HepG2 (cell line): Measurements from ENCODE around the gene TTLL1. TPM values are rescaled to one million over a fixed set of nuclear protein-coding genes. Genes with fewer than 3 reads are reported as not detected.
A peak's percentile ranks its signal among the peaks of the same experiment; 100 is the strongest.

Source experiments
- DZIP1 ChIP-seq: sonication (generic); formaldehyde crosslinking; IDR thresholded peaks from 2 replicates; pipeline ENCODE4 v1.5.0; 2020; ENCODE audit warnings: mild to moderate bottlenecking, missing genetic modification reagents
- EP300 ChIP-seq, 3 experiments: sonication (generic) in 1 of 3; formaldehyde crosslinking in 1 of 3; IDR thresholded peaks; 2 replicates each; pipeline versions ENCODE4 v1.5.1 to v1.6.1; 2011 to 2020; ENCODE audit warnings: low read depth in 2 of 3, low read length in 2 of 3, borderline replicate concordance in 1 of 3, improper control_type of control experiment in 1 of 3, mild to moderate bottlenecking in 1 of 3, missing genetic modification reagents in 1 of 3, moderate library complexity in 1 of 3
- GABPA ChIP-seq, 2 experiments: IDR thresholded peaks; 2 replicates each; pipeline ENCODE4 v1.6.1; 2011 to 2016; ENCODE audit warnings: low read depth in 2 of 2, low read length in 1 of 2, missing biosample characterization in 1 of 2, missing genetic modification characterization in 1 of 2
- KAT8 ChIP-seq: IDR thresholded peaks from 2 replicates; pipeline ENCODE4 v1.6.1; 2016; ENCODE audit warnings: missing genetic modification reagents, missing compliant biosample characterization
- KLF16 ChIP-seq, 2 experiments: sonication (generic) in 1 of 2; formaldehyde crosslinking in 1 of 2; IDR thresholded peaks; 2 replicates each; pipeline versions ENCODE4 v1.6.1 to v1.8.0; 2016 to 2023; ENCODE audit warnings: missing genetic modification reagents in 2 of 2, missing compliant biosample characterization in 1 of 2
- MTA1 ChIP-seq: sonication (generic); formaldehyde crosslinking; IDR thresholded peaks from 2 replicates; pipeline ENCODE4 v1.4.0; 2020; ENCODE audit warnings: missing genetic modification reagents, mild to moderate bottlenecking, borderline replicate concordance
- SALL1 ChIP-seq: sonication (generic); formaldehyde crosslinking; IDR thresholded peaks from 2 replicates; pipeline ENCODE4 v1.8.0; 2022; ENCODE audit warnings: mild to moderate bottlenecking, missing genetic modification reagents
- SP4 ChIP-seq: sonication (generic); formaldehyde crosslinking; IDR thresholded peaks from 2 replicates; pipeline ENCODE4 v1.8.1; 2023; ENCODE audit warnings: mild to moderate bottlenecking, missing genetic modification reagents
- TFDP1 ChIP-seq: IDR thresholded peaks from 2 replicates; pipeline ENCODE4 v1.6.1; 2016; ENCODE audit warnings: missing compliant biosample characterization, missing genetic modification reagents, borderline replicate concordance
- TOPORS ChIP-seq: sonication (generic); formaldehyde crosslinking; IDR thresholded peaks from 2 replicates; pipeline ENCODE4 v1.8.0; 2023; ENCODE audit warnings: mild to moderate bottlenecking, missing genetic modification reagents
- ZBTB38 ChIP-seq: sonication (generic); formaldehyde crosslinking; IDR thresholded peaks from 2 replicates; pipeline ENCODE4 v1.5.1; 2020; ENCODE audit warnings: mild to moderate bottlenecking, missing genetic modification reagents
- ZIK1 ChIP-seq: sonication (generic); formaldehyde crosslinking; IDR thresholded peaks from 2 replicates; pipeline ENCODE4 v1.5.0; 2020; ENCODE audit warnings: mild to moderate bottlenecking, low read depth, missing genetic modification reagents, borderline replicate concordance
- ZKSCAN8 ChIP-seq: IDR thresholded peaks from 2 replicates; pipeline ENCODE4 v1.6.1; 2016; ENCODE audit warnings: borderline replicate concordance, missing genetic modification reagents, missing compliant biosample characterization
- ZNF317 ChIP-seq: sonication (generic); formaldehyde crosslinking; IDR thresholded peaks from 2 replicates; pipeline ENCODE4 v1.5.0; 2020; ENCODE audit warnings: mild to moderate bottlenecking, missing genetic modification reagents
- ZNF430 ChIP-seq: sonication (generic); formaldehyde crosslinking; IDR thresholded peaks from 2 replicates; pipeline ENCODE4 v1.9.0; 2021; ENCODE audit warnings: mild to moderate bottlenecking, missing genetic modification reagents
- ZNF788 ChIP-seq: sonication (generic); formaldehyde crosslinking; IDR thresholded peaks from 2 replicates; pipeline ENCODE4 v1.5.0; 2020; ENCODE audit warnings: mild to moderate bottlenecking, missing genetic modification reagents, borderline replicate concordance
- polyA plus RNA-seq, 8 experiments: library from polyadenylated mRNA; depleted of rRNA in 3 of 8; stranded (reverse) in 7 of 8; unstranded in 1 of 8; fragments of >200 nt; fragmentation: Illumina TruSeq in 4 of 8; extraction: Trizol in 4 of 8; gene quantifications; 2 replicates each; pipeline versions ENCODE4 v1.2.1 to v1.2.3, GENCODE V29; 2011 to 2016; ENCODE audit warnings: low read depth in 4 of 8, missing spikeins in 1 of 8, mixed read lengths in 1 of 8; ENCODE audit not compliant: insufficient read depth in 1 of 8
- total RNA-seq, 5 experiments: library from RNA; depleted of rRNA; stranded (reverse); fragments of >200 nt; fragmentation: Illumina TruSeq; extraction: Trizol; gene quantifications; 2 replicates each; pipeline ENCODE4 v1.2.3, GENCODE V29; 2016; ENCODE audit warnings: low read depth in 1 of 5
- TF ChIP-seq, protein P1 (sequence below): sonication (generic); formaldehyde crosslinking; IDR thresholded peaks from 2 replicates; pipeline ENCODE4 v1.4.0; 2020; ENCODE audit warnings: missing genetic modification reagents, borderline replicate concordance
- TF ChIP-seq, protein P2 (sequence below): sonication (generic); formaldehyde crosslinking; IDR thresholded peaks from 2 replicates; pipeline ENCODE4 v1.4.0; 2020; ENCODE audit warnings: missing genetic modification reagents

The TTLL1 gene
- total and polyA plus RNA-seq, 2 of the 13 experiments (the other 11 are each of a cell fraction or from before 2014, with no cell fraction given): 1.6 to 5.3 TPM

DNA sequence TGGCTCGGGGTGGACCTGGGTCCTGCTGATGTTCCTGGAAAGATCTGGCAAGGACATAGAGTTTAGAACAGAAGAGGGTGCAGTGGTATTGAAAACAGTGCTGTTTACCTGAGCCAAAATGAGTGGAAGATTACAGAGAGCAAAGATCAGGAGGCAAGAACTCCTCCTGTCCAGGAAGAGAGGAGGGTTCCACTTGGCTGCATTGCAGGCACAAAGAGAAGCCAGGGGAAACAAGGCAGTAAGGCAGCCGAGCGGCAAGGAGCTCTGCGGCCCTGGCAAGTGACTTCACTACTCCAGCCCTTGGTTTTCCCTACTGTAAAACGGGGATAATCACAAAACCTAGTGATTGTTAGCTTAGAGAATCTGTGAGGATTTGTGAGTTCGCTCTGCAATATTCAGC is 70.6 kb downstream of the TTLL1 start (continued):
- TF ChIP-seq ZNF430 (CRISPR knock-in tag): no peak
- TF ChIP-seq EP300 (IDR thresholded peaks at IDR 0.05; ENCODE audit: low read depth in 2 of 2, low read length in 2 of 2): peak in 1 of 2 experiments; percentile 87; a peak in 2 of 4 replicates
- TF ChIP-seq EP300 (CRISPR knock-in tag; IDR thresholded peaks at IDR 0.05; ENCODE audit: borderline replicate concordance): no peak
- peak; percentile 27; the same call in 1 of the 2 replicates for TF ChIP-seq TFDP1 (CRISPR knock-in tag)
- no peak for TF ChIP-seq GABPA (IDR thresholded peaks at IDR 0.05; ENCODE audit: low read depth, low read length)
- peak; percentile 55; the same call in 1 of the 2 replicates for TF ChIP-seq GABPA (CRISPR knock-in tag; IDR thresholded peaks at IDR 0.05; ENCODE audit: low read depth)
- TF ChIP-seq, protein P1, sequence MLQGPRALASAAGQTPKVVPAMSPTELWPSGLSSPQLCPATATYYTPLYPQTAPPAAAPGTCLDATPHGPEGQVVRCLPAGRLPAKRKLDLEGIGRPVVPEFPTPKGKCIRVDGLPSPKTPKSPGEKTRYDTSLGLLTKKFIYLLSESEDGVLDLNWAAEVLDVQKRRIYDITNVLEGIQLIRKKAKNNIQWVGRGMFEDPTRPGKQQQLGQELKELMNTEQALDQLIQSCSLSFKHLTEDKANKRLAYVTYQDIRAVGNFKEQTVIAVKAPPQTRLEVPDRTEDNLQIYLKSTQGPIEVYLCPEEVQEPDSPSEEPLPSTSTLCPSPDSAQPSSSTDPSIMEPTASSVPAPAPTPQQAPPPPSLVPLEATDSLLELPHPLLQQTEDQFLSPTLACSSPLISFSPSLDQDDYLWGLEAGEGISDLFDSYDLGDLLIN (CRISPR knock-in tag): no peak
- TF ChIP-seq ZKSCAN8: peak; percentile 88; the same call in 1 of the 2 replicates
- TF ChIP-seq, protein P2, sequence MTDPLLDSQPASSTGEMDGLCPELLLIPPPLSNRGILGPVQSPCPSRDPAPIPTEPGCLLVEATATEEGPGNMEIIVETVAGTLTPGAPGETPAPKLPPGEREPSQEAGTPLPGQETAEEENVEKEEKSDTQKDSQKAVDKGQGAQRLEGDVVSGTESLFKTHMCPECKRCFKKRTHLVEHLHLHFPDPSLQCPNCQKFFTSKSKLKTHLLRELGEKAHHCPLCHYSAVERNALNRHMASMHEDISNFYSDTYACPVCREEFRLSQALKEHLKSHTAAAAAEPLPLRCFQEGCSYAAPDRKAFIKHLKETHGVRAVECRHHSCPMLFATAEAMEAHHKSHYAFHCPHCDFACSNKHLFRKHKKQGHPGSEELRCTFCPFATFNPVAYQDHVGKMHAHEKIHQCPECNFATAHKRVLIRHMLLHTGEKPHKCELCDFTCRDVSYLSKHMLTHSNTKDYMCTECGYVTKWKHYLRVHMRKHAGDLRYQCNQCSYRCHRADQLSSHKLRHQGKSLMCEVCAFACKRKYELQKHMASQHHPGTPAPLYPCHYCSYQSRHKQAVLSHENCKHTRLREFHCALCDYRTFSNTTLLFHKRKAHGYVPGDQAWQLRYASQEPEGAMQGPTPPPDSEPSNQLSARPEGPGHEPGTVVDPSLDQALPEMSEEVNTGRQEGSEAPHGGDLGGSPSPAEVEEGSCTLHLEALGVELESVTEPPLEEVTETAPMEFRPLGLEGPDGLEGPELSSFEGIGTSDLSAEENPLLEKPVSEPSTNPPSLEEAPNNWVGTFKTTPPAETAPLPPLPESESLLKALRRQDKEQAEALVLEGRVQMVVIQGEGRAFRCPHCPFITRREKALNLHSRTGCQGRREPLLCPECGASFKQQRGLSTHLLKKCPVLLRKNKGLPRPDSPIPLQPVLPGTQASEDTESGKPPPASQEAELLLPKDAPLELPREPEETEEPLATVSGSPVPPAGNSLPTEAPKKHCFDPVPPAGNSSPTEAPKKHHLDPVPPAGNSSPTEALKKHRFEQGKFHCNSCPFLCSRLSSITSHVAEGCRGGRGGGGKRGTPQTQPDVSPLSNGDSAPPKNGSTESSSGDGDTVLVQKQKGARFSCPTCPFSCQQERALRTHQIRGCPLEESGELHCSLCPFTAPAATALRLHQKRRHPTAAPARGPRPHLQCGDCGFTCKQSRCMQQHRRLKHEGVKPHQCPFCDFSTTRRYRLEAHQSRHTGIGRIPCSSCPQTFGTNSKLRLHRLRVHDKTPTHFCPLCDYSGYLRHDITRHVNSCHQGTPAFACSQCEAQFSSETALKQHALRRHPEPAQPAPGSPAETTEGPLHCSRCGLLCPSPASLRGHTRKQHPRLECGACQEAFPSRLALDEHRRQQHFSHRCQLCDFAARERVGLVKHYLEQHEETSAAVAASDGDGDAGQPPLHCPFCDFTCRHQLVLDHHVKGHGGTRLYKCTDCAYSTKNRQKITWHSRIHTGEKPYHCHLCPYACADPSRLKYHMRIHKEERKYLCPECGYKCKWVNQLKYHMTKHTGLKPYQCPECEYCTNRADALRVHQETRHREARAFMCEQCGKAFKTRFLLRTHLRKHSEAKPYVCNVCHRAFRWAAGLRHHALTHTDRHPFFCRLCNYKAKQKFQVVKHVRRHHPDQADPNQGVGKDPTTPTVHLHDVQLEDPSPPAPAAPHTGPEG (CRISPR knock-in tag): 0 out of 2 replicates have a peak, but pooled peaks have one; percentile 39
- peak; percentile 54 for TF ChIP-seq SALL1 (CRISPR knock-in tag)
- peak; percentile 58; the same call in 1 of the 2 replicates for TF ChIP-seq MTA1
- TF ChIP-seq DZIP1 (CRISPR knock-in tag): no peak
- TF ChIP-seq ZNF788 (CRISPR knock-in tag): peak; percentile 54; the same call in 1 of the 2 replicates
- TF ChIP-seq ZIK1 (CRISPR knock-in tag): no peak
- peak in 1 of 2 experiments; percentile 74; a peak in 2 of 4 replicates for TF ChIP-seq KLF16 (CRISPR knock-in tag; IDR thresholded peaks at IDR 0.05)
- TF ChIP-seq SP4 (CRISPR knock-in tag): no peak
- TF ChIP-seq TOPORS (CRISPR knock-in tag): no peak
- 0 out of 2 replicates have a peak, but pooled peaks have one; percentile 26 for TF ChIP-seq ZNF317 (CRISPR knock-in tag)
- 0 out of 2 replicates have a peak, but pooled peaks have one; percentile 34 for TF ChIP-seq ZBTB38
- TF ChIP-seq KAT8 (CRISPR knock-in tag): peak; percentile 67; the same call in 1 of the 2 replicates
